ENCODE data around the gene CNGA1.
"Not testable (repeated sequence)": the region's sequence is repeated elsewhere in the genome, so short reads cannot be mapped to it uniquely, and the experiment has no call there.

Gene CNGA1

GRCh38 chr4:48031802-48032525 is 15.5 kb upstream of the CNGA1 start:
- no peak for DNase-seq (ENCODE audit: low read depth in 1 of 2, low spot score in 1 of 2)

- DNase-seq (ENCODE audit: low read depth in 1 of 2, low spot score in 1 of 2) = no peak
Observed at GRCh38 chr4:48030470-48030869, 14.0 kb upstream of the CNGA1 start.

GRCh38 chr4:48028696-48029095 is 12.2 kb upstream of the CNGA1 start:
- DNase-seq (ENCODE audit: low read depth in 1 of 2, low spot score in 1 of 2) = no peak

GRCh38 chr4:48027653-48028052 is 11.2 kb upstream of the CNGA1 start:
- DNase-seq (ENCODE audit: low read depth in 1 of 2, low spot score in 1 of 2) = no peak

GRCh38 chr4:48025005-48025404 is 8.5 kb upstream of the CNGA1 start:
- DNase-seq (ENCODE audit: low read depth in 1 of 2, low spot score in 1 of 2) = no peak

GRCh38 chr4:48024522-48024921 is 8.0 kb upstream of the CNGA1 start:
- DNase-seq (ENCODE audit: low read depth in 1 of 2, low spot score in 1 of 2) = no peak

- no peak for DNase-seq (ENCODE audit: low read depth in 1 of 2, low spot score in 1 of 2)
Observed at GRCh38 chr4:48022192-48022799, 5.8 kb upstream of the CNGA1 start.

GRCh38 chr4:48021100-48021499 is 4.6 kb upstream of the CNGA1 start:
- DNase-seq (ENCODE audit: low read depth in 1 of 2, low spot score in 1 of 2) = no peak

- DNase-seq (ENCODE audit: low read depth in 1 of 2, low spot score in 1 of 2) = no peak
Observed at GRCh38 chr4:48018112-48018511, 1.6 kb upstream of the CNGA1 start.

GRCh38 chr4:48017108-48017571 is 659 bp upstream of the CNGA1 start:
- peak; percentile 9 to 34 for DNase-seq (ENCODE audit: low read depth in 1 of 2, low spot score in 1 of 2)

GRCh38 chr4:48015678-48016077 is 803 bp downstream of the CNGA1 start:
- no peak for DNase-seq (ENCODE audit: low read depth in 1 of 2, low spot score in 1 of 2)

GRCh38 chr4:48015216-48015615 is 1.3 kb downstream of the CNGA1 start:
- no peak for DNase-seq (ENCODE audit: low read depth in 1 of 2, low spot score in 1 of 2)

GRCh38 chr4:48012824-48013223 is 3.7 kb downstream of the CNGA1 start:
- no peak for DNase-seq (ENCODE audit: low read depth in 1 of 2, low spot score in 1 of 2)

- no peak for DNase-seq (ENCODE audit: low read depth in 1 of 2, low spot score in 1 of 2)
Observed at GRCh38 chr4:48011722-48012121, 4.8 kb downstream of the CNGA1 start.

GRCh38 chr4:48010906-48011305 is 5.6 kb downstream of the CNGA1 start:
- not testable (repeated sequence) for DNase-seq (ENCODE audit: low read depth in 1 of 2, low spot score in 1 of 2)

- DNase-seq (ENCODE audit: low read depth in 1 of 2, low spot score in 1 of 2) = no peak
Observed at GRCh38 chr4:48008021-48008596, 8.4 kb downstream of the CNGA1 start.

- no peak for DNase-seq (ENCODE audit: low read depth in 1 of 2, low spot score in 1 of 2)
Observed at GRCh38 chr4:48005781-48006180, 10.7 kb downstream of the CNGA1 start.

GRCh38 chr4:48003568-48003967 is 12.9 kb downstream of the CNGA1 start:
- DNase-seq (ENCODE audit: low read depth in 1 of 2, low spot score in 1 of 2) = peak; percentile 6 to 9

GRCh38 chr4:48002267-48002666 is 14.2 kb downstream of the CNGA1 start:
- no peak for DNase-seq (ENCODE audit: low read depth in 1 of 2, low spot score in 1 of 2)

GRCh38 chr4:47996021-47996420 is 20.5 kb downstream of the CNGA1 start:
- DNase-seq (ENCODE audit: low read depth in 1 of 2, low spot score in 1 of 2) = no peak

- not testable (repeated sequence) for DNase-seq (ENCODE audit: low read depth in 1 of 2, low spot score in 1 of 2)
Observed at GRCh38 chr4:47992475-47992874, 24.0 kb downstream of the CNGA1 start.

GRCh38 chr4:47990145-47990544 is 26.3 kb downstream of the CNGA1 start:
- no peak for DNase-seq (ENCODE audit: low read depth in 1 of 2, low spot score in 1 of 2)
